Inflammatory macrophage treated with lipopolysaccharide for 1 hour (primary cell): ENCODE data around the gene SYNPO2L.

ENCODE experiments used
- DNase-seq, 2 donors: peaks; one replicate each; pipeline ENCODE4 v3.0.0-alpha.2; 2020 to 2022

Gene SYNPO2L

GRCh38 chr10:73614720-73615119 is 41.1 kb downstream of the SYNPO2L start:
- DNase-seq: no peak

GRCh38 chr10:73609116-73609515 is 46.7 kb downstream of the SYNPO2L start:
- DNase-seq: no peak

GRCh38 chr10:73601486-73601921 is 54.3 kb downstream of the SYNPO2L start:
- DNase-seq: no peak

- DNase-seq: no peak
These were observed 58.5 kb downstream of the SYNPO2L start for GRCh38 chr10:73597346-73597745.
